Peyer's patch (tissue), 4 donors: ENCODE data around the gene APOC3. TPM values are rescaled to one million over a fixed set of nuclear protein-coding genes. Genes with fewer than 3 reads are reported as not detected.

Experiments
- DNase-seq, 3 donors: peaks; one replicate each; pipeline ENCODE4 v3.0.0-alpha.2; 2017 to 2019
- H3K27ac ChIP-seq, 4 donors: fragments of 200-600 bp; sonication (generic); one replicate each; pipeline ENCODE4 v1.5.1; 2016 to 2019
- H3K27me3 ChIP-seq, 2 donors: fragments of 200-600 bp; sonication (generic); one replicate each; pipeline ENCODE4 v1.5.1; 2019
- H3K36me3 ChIP-seq, 3 donors: fragments of 200-600 bp; sonication (generic); one replicate each; pipeline ENCODE4 v1.5.1; 2016 to 2019
- H3K4me1 ChIP-seq, 4 donors: fragments of 200-600 bp; sonication (generic); one replicate each; pipeline ENCODE4 v1.5.1; 2016 to 2019
- H3K4me3 ChIP-seq, 4 donors: fragments of 200-600 bp; sonication (generic); 1 replicate in 3 of 4; 2 replicates in 1 of 4; pipeline ENCODE4 v1.5.1; 2016 to 2019; ENCODE audit warnings: mild to moderate bottlenecking in 1 of 4
- H3K9me3 ChIP-seq, 4 donors: fragments of 200-600 bp; sonication (generic); one replicate each; pipeline ENCODE4 v1.5.1; 2016 to 2019; ENCODE audit warnings: mild to moderate bottlenecking in 1 of 4
- CTCF ChIP-seq, 6 experiments: fragments of 450-650 bp in 4 of 6; fragments of 200-600 bp in 2 of 6; sonication (generic) in 1 of 6; IDR thresholded peaks; one replicate each; pipeline ENCODE4 v1.5.1; 2017 to 2019; ENCODE audit warnings: antibody characterized with exemption in 6 of 6, mild to moderate bottlenecking in 3 of 6, moderate library complexity in 1 of 6
- POLR2A ChIP-seq, 2 donors: fragments of 450-650 bp; IDR thresholded peaks; one replicate each; pipeline ENCODE4 v1.5.1; 2017; ENCODE audit warnings: antibody characterized with exemption in 2 of 2, mild to moderate bottlenecking in 2 of 2, moderate library complexity in 2 of 2
- total RNA-seq, 4 donors: library from RNA; depleted of rRNA; stranded (reverse); fragments of >200 nt; gene quantifications; one replicate each; pipeline ENCODE4 v1.1.0, GENCODE V29; 2016

The APOC3 gene
- total RNA-seq, 4 donors from 2014 or later = 276 to 11,857 (median 5,024) TPM

GRCh38 chr11:116813781-116814471 is 15.8 kb upstream of the APOC3 start:
- H3K4me1 ChIP-seq = no peaks in the 10 kb centered on the region
- no peaks in the 10 kb centered on the region for H3K36me3 ChIP-seq
- H3K9me3 ChIP-seq = no peaks in the 10 kb centered on the region
- peak in 2 of 3 donors; percentile 78 to 83 for DNase-seq
- H3K4me3 ChIP-seq = no peak overlapping the region
- peak overlapping the region in 2 of 4 donors; percentile 73 to 90 for H3K27ac ChIP-seq
- H3K27me3 ChIP-seq = no peaks in the 10 kb centered on the region
- peak in 2 of 6 experiments; percentile 14 to 22 for TF ChIP-seq CTCF (IDR thresholded peaks at IDR 0.05)
- peak; percentile 22 to 70 for TF ChIP-seq POLR2A (IDR thresholded peaks at IDR 0.05)

- Histone ChIP-seq H3K27ac (peak overlapping the region in 2 of 4 donors; percentile 63 to 90), H3K9me3 (no peaks in the 10 kb centered on the region), H3K4me3 (no peak overlapping the region), H3K36me3 (no peaks in the 10 kb centered on the region), H3K4me1 (no peaks in the 10 kb centered on the region), H3K27me3 (no peaks in the 10 kb centered on the region)
- no peak for DNase-seq
- TF ChIP-seq POLR2A (IDR thresholded peaks at IDR 0.05) = no peak
Measured at GRCh38 chr11:116814502-116814901, 15.2 kb upstream of the APOC3 start.

GRCh38 chr11:116819049-116819448 is 10.7 kb upstream of the APOC3 start:
- Histone ChIP-seq H3K27ac (peak overlapping the region in 1 of 4 donors; percentile 83), H3K4me1 (no peaks in the 10 kb centered on the region), H3K27me3 (no peaks in the 10 kb centered on the region), H3K4me3 (peak overlapping the region in 1 of 4 donors; percentile 55), H3K36me3 (peaks cover 0 to 5% (median 0%) of the 10 kb centered on the region in 3 donors), H3K9me3 (no peaks in the 10 kb centered on the region)
- DNase-seq = no peak
- TF ChIP-seq CTCF (IDR thresholded peaks at IDR 0.05) = no peak
- TF ChIP-seq POLR2A (IDR thresholded peaks at IDR 0.05) = no peak

- no peaks in the 10 kb centered on the region for H3K27me3 ChIP-seq
- H3K27ac ChIP-seq = peak overlapping the region in 2 of 4 donors; percentile 78 to 83
- TF ChIP-seq CTCF (IDR thresholded peaks at IDR 0.05) (no peak), POLR2A (IDR thresholded peaks at IDR 0.05) (no peak)
- no peaks in the 10 kb centered on the region for H3K4me1 ChIP-seq
- H3K36me3 ChIP-seq = peaks cover 0 to 5% (median 0%) of the 10 kb centered on the region in 3 donors
- no peak for DNase-seq
- H3K9me3 ChIP-seq = no peaks in the 10 kb centered on the region
- peak overlapping the region in 2 of 4 donors; percentile 41 to 55 for H3K4me3 ChIP-seq
Measured at GRCh38 chr11:116821050-116821918, 8.4 kb upstream of the APOC3 start.

- H3K9me3 ChIP-seq = no peaks in the 10 kb centered on the region
- H3K36me3 ChIP-seq = peaks cover 0 to 5% (median 0%) of the 10 kb centered on the region in 3 donors
- TF ChIP-seq POLR2A (IDR thresholded peaks at IDR 0.05) (no peak), CTCF (IDR thresholded peaks at IDR 0.05) (no peak)
- H3K27me3 ChIP-seq = no peaks in the 10 kb centered on the region
- H3K27ac ChIP-seq = peak overlapping the region in 3 of 4 donors; percentile 43 to 83 (median 78)
- H3K4me3 ChIP-seq = peak overlapping the region in 2 of 4 donors; percentile 41 to 55
- H3K4me1 ChIP-seq = no peaks in the 10 kb centered on the region
- DNase-seq = no peak
Measured at GRCh38 chr11:116822575-116822974, 7.1 kb upstream of the APOC3 start.
